H1 (cell line): ENCODE results near the gene PANK3. TPM values are rescaled to one million over a fixed set of nuclear protein-coding genes. Genes with fewer than 3 reads are reported as not detected.

Experiments
- CHD2 ChIP-seq: IDR thresholded peaks from 2 replicates; pipeline ENCODE4 v1.6.1; 2012; ENCODE audit warnings: low read length, improper control_type of control experiment
- CHD7 ChIP-seq: fragments of 300-600 bp; sonication (generic); IDR thresholded peaks from 2 replicates; pipeline ENCODE4 v1.7.1; 2012; ENCODE audit warnings: low read length, moderate library complexity, mild to moderate bottlenecking, inconsistent platforms; ENCODE audit not compliant: insufficient replicate concordance
- FOSL1 ChIP-seq: IDR thresholded peaks from 2 replicates; pipeline ENCODE4 v1.6.1; 2011; ENCODE audit warnings: mild to moderate bottlenecking, low read depth, low read length, moderate library complexity; ENCODE audit not compliant: insufficient read depth
- HDAC2 ChIP-seq, 2 experiments: fragments of 300-600 bp in 1 of 2; sonication (generic) in 1 of 2; IDR thresholded peaks; 2 replicates each; pipeline ENCODE4 v1.6.1; 2011 to 2012; ENCODE audit warnings: low read depth in 2 of 2, low read length in 2 of 2, mild to moderate bottlenecking in 2 of 2, moderate library complexity in 2 of 2, borderline replicate concordance in 1 of 2, inconsistent platforms in 1 of 2
- HDAC6 ChIP-seq: IDR thresholded peaks from one replicate; pipeline ENCODE4 v1.7.1; 2012; ENCODE audit warnings: low read depth, mild to moderate bottlenecking, inconsistent platforms, low read length, moderate library complexity
- POLR2A ChIP-seq, 2 experiments: IDR thresholded peaks; 1 replicate in 1 of 2; 2 replicates in 1 of 2; pipeline ENCODE4 v1.6.1; 2011; ENCODE audit warnings: low read depth in 2 of 2, low read length in 2 of 2, mild to moderate bottlenecking in 2 of 2; ENCODE audit errors: control extremely low read depth in 1 of 2
- SIN3A ChIP-seq, 2 experiments: IDR thresholded peaks in 1 of 2; conservative IDR thresholded peaks in 1 of 2; 2 replicates each; pipeline ENCODE4 v1.6.1; 2011 to 2012; ENCODE audit warnings: low read length in 2 of 2, improper control_type of control experiment in 1 of 2, low read depth in 1 of 2, mild to moderate bottlenecking in 1 of 2
- polyA plus RNA-seq, 7 experiments: library from polyadenylated mRNA; depleted of rRNA in 3 of 7; stranded (reverse) in 5 of 7; unstranded in 2 of 7; fragments of >200 nt in 5 of 7; fragments of 200-250 nt in 2 of 7; gene quantifications; 1 replicate in 5 of 7; 2 replicates in 1 of 7; 4 replicates in 1 of 7; pipeline versions ENCODE4 v1.2.1 to v1.2.3, GENCODE V29; 2011 to 2013; ENCODE audit warnings: missing spikeins in 2 of 7, mixed read lengths in 2 of 7
- total RNA-seq: library from RNA; stranded (reverse); fragmentation: NEBNext Ultra II Directional; extraction: Animal tissue kit (Norgen Biotek cat#: 25700); gene quantifications from 2 replicates; pipeline ENCODE4 v1.2.1, GENCODE V29; 2021

Gene PANK3
- total and polyA plus RNA-seq, 2 of the 8 experiments (the other 6 are each of a cell fraction or from before 2014, with no cell fraction given) = 8.6 to 101 TPM

GRCh38 chr5:168591302-168592013 is 12.3 kb upstream of the PANK3 start (continued):
- TF ChIP-seq CHD7 = no peak
- TF ChIP-seq SIN3A (conservative IDR thresholded peaks at IDR 0.05 in 1 of 2, IDR thresholded peaks at IDR 0.05 in 1 of 2; ENCODE audit: low read depth in 1 of 2, low read length in 2 of 2) = no peak
- no peak for TF ChIP-seq POLR2A (IDR thresholded peaks at IDR 0.05; ENCODE audit: control extremely low read depth in 1 of 2, low read depth in 2 of 2, low read length in 2 of 2)
- TF ChIP-seq HDAC2 (IDR thresholded peaks at IDR 0.05; ENCODE audit: borderline replicate concordance in 1 of 2, low read depth in 2 of 2, low read length in 2 of 2) = no peak
- TF ChIP-seq HDAC6 = no peak
- TF ChIP-seq CHD2 = no peak
- no peak for TF ChIP-seq FOSL1
